Measurements from ENCODE around the gene MRGPRF.

Gene MRGPRF

DNA sequence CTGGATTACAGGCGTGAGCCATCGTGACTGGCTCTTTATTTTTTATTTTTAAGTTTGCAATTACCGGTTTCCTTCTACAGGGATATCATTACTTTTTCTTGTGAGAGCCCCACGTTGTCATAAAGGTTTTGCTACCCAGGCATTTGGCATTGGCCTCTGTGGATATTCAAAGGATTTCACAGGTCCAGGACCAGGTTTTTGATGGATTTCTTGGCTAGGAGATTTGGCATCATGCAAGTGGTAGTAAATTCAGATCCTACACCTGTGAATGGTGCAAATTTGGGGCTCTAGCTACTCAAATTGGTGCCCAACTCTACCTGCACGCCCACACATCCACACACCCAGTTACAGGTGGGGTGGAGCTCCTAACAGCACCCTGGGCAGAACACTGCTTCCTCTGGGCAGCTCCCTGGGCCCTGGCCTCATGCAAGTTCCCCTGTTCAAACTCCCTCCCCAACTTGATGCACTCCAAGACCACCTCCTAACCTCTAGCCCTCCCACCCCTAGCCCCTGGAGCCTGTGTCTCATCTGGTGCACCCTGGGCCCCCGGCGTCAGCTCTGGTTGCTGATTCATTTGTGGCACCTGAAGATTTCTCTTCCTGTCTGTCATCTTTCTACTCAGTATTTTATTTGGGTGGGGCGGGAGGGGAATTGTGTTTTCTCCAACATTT lies 23.0 kb downstream of the MRGPRF start:
- TF ChIP-seq REST (IDR thresholded peaks at IDR 0.05; ENCODE audit: insufficient read depth in 1 of 2, low read depth in 2 of 2, low read length in 2 of 2) (no peak), TAF1 (IDR thresholded peaks at IDR 0.05; ENCODE audit: borderline replicate concordance, insufficient read depth, low read length) (no peak), SIN3A (IDR thresholded peaks at IDR 0.05; ENCODE audit: borderline replicate concordance, insufficient read depth, low read length) (no peak), FOXP2 (optimal IDR thresholded peaks at IDR 0.05; ENCODE audit: borderline replicate concordance, extremely low read depth, extremely low read length, insufficient read depth) (no peak), POLR2AphosphoS5 (IDR thresholded peaks at IDR 0.05; ENCODE audit: low read depth, low read length) (no peak)

DNA sequence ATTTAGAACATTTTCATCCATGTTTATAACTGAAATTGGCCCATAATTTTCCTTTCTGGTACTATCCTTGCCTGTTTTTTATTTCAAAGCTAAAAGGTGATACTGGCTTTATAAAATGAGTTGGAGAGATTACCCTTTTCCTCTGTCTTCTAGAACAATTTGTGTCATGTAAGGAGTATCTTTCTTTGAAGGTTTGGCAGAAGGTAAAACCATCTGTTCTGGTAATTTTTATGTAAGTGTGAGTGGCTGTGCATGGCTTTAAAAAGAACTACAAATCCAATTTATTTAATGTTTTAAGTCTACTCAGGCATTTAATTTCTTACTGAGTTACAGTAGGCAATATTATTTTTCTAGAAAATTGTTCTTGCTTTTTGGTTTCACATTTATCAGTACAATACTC lies 24.6 kb downstream of the MRGPRF start:
- TF ChIP-seq FOXP2 (optimal IDR thresholded peaks at IDR 0.05; ENCODE audit: borderline replicate concordance, extremely low read depth, extremely low read length, insufficient read depth) (no peak), REST (IDR thresholded peaks at IDR 0.05; ENCODE audit: insufficient read depth in 1 of 2, low read depth in 2 of 2, low read length in 2 of 2) (no peak), SIN3A (IDR thresholded peaks at IDR 0.05; ENCODE audit: borderline replicate concordance, insufficient read depth, low read length) (no peak)

DNA sequence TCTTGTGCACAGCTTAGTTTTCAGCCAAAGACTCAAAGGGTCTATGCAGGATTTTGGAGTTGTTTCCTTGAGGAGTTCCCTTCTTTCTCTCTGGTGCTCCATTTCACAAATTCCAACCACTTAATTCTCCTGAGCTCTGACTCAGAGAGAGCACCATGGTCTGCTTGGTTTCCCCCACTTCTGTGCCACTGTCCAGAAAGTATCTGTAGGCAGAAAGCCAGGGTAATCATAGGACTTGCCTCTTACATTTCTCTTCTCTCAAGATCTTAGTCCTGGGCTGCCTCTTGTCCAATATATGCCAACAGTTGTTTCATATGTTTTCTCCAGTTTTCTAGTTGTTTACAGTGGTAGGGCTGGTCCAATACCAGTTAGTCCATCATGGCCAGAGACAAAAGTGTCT lies 25.8 kb downstream of the MRGPRF start:
- TF ChIP-seq REST (IDR thresholded peaks at IDR 0.05; ENCODE audit: insufficient read depth in 1 of 2, low read depth in 2 of 2, low read length in 2 of 2): no peak
- no peak for TF ChIP-seq POLR2AphosphoS5 (IDR thresholded peaks at IDR 0.05; ENCODE audit: low read depth, low read length)
- TF ChIP-seq SIN3A (IDR thresholded peaks at IDR 0.05; ENCODE audit: borderline replicate concordance, insufficient read depth, low read length): no peak
- no peak for TF ChIP-seq FOXP2 (optimal IDR thresholded peaks at IDR 0.05; ENCODE audit: borderline replicate concordance, extremely low read depth, extremely low read length, insufficient read depth)
- TF ChIP-seq TAF1 (IDR thresholded peaks at IDR 0.05; ENCODE audit: borderline replicate concordance, insufficient read depth, low read length): no peak

- no peak for TF ChIP-seq REST (IDR thresholded peaks at IDR 0.05; ENCODE audit: insufficient read depth in 1 of 2, low read depth in 2 of 2, low read length in 2 of 2)
- no peak for TF ChIP-seq POLR2AphosphoS5 (IDR thresholded peaks at IDR 0.05; ENCODE audit: low read depth, low read length)
- TF ChIP-seq TAF1 (IDR thresholded peaks at IDR 0.05; ENCODE audit: borderline replicate concordance, insufficient read depth, low read length): no peak
Observed at GRCh38 chr11:68983801-68984200, 29.2 kb downstream of the MRGPRF start.

DNA sequence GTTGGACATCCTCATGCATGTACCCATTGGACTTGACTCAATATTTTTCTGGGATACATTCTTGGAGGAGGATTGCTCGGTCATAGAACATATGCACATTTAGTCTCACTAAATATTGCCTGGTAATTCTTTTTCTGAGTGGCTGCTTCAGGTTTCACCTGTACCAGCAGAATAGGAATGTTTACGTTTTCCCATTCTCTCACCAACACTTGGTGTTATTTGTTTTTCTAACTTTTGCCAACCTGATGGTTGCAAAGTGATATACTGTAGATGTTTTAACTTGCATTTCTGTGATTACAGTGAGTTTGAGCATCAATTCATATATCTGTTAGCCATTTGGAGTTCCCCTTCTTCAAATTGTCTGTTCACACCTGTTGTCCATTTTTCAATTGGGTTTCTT lies 30.9 kb downstream of the MRGPRF start:
- no peak for TF ChIP-seq TAF1 (IDR thresholded peaks at IDR 0.05; ENCODE audit: borderline replicate concordance, insufficient read depth, low read length)
- no peak for TF ChIP-seq SIN3A (IDR thresholded peaks at IDR 0.05; ENCODE audit: borderline replicate concordance, insufficient read depth, low read length)
- no peak for TF ChIP-seq FOXP2 (optimal IDR thresholded peaks at IDR 0.05; ENCODE audit: borderline replicate concordance, extremely low read depth, extremely low read length, insufficient read depth)
- no peak for TF ChIP-seq POLR2AphosphoS5 (IDR thresholded peaks at IDR 0.05; ENCODE audit: low read depth, low read length)
- TF ChIP-seq REST (IDR thresholded peaks at IDR 0.05; ENCODE audit: insufficient read depth in 1 of 2, low read depth in 2 of 2, low read length in 2 of 2): no peak

Measured in PFSK-1 (cell line).